ENCODE results near the gene NPPA.
"Not testable (repeated sequence)": the region's sequence is repeated elsewhere in the genome, so short reads cannot be mapped to it uniquely, and the experiment has no call there.

Gene NPPA

DNA sequence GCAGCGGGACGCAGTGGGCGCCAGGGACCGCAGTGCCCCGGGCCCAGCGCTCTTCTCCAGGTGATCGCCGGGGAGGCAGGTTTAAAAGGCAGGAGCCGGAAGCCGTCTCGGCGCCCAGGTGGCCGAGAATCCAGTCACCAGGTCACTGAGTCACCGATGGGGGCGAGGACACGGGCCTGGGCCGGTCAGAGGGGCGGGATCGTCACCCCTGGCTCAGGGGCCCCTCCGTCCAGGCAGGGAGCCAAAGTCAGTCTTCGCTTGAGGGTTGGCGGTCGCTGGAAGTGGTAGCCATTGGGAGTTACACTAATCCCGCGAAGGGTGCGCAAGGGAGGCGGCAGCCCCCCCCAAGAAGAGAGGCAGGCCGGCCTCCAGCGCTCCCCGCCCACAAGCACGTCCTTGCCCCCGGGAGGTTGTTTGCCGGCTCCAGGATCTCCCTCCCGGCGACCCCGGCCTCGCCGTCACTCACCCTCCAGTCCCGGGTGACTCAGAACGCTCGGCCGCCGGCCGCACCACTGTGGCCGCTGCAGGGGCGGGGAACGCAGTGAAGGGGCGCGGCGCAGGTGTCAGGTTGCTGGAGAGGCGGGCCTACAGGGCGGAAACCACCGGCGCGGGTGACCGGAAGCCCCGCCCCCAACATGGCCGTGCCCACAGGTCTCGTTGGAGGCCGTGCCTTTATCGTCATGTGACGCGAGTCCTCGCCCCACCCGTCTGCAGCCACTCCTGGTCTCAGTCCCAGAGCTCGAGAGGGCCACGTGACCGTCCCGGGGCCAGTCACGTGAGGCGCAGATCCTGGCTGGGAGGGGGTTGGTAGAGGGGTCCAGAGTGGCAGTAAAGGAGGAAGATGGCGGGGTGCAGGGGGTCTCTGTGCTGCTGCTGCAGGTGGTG lies 41.9 kb downstream of the NPPA start, which contains the start of the genes CLCN6 and MTHFR:
TSS of gene CLCN6 (plus strand) at position 770 of the 885 bp plus-strand sequence. CDS start at position 842, 72 bp downstream.
TSS of gene MTHFR (minus strand) at position 543 of the 885 bp plus-strand sequence. CDS start 2,848 bp downstream, outside the sequence.
- DNase-seq = peak; percentile 98

DNA sequence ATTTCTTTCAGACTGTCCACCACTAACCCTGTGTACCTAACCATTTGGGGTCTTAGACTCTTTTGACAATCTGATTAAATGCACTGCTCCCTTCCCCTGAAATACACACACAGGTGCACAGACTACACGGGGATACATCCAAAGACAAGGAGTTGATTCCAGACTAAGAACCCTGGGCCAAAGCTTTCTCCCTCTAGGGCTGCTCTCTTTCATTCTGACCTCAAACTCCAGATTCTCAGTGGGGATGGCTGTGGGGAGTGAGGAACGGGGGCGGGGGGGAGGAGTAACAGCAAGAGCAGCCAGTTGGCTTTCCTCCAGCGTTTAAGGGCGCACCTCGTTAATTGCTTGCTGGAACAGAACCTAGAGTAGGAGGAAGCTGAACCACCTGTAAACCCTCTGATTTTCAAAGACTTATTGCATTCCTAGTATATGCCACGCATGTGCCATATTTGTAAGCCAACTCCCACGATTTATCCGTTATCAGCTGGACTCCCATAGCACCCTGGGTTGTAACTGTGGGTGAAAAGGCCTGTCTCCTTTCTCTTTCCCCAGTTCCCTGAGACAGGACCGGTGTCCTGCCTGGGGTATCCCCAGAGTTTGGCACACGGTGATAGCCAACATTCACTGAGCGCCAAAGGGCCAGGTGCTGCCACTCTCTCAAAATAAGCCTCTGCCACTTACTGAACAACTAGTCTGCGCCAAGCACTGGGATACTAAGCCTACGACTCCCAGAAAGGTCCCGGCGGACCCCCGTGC lies 42.7 kb downstream of the NPPA start:
- DNase-seq = peak; percentile 78

DNA sequence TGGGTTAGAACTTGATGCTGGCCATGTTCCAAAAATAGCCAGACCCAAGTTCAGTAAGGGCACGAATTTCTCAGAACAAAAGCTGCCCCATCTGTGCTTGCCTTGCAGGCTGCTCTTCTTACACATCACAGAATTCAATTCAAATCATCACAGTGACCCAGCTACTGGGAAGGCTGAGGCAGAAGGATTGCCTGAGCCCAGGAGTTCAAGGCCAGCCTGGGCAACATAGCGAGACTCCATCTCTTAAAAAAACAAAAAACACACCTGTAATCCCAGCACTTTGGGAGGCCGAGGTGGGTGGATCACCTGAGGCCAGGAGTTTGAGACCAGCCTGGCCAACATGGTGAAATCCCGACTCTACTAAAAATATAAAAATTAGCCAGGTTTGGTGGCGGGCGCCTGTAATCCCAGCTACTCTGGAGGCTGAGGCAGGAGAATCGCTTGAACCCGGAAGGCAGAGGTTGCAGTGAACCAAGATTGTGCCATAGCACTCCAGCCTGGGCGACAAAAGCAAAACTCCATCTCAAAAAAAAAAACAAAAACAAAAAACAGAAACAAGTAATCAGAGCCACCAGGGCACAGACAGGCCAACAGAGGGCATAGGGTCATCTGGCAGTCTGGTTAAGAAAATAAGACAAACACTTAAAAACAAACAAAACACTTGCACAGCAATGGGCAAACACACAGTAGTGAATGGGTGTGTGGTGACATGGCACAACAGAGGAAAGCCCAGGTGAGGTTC lies 43.5 kb downstream of the NPPA start:
- not testable (repeated sequence) for DNase-seq

- peak; percentile 98 for DNase-seq
Observed at GRCh38 chr1:11802973-11803885, 44.4 kb downstream of the NPPA start.

- no peak for DNase-seq
Observed at GRCh38 chr1:11802616-11802972, 45.0 kb downstream of the NPPA start.

GRCh38 chr1:11800756-11801433 lies 46.7 kb downstream of the NPPA start:
- DNase-seq = no peak

DNA sequence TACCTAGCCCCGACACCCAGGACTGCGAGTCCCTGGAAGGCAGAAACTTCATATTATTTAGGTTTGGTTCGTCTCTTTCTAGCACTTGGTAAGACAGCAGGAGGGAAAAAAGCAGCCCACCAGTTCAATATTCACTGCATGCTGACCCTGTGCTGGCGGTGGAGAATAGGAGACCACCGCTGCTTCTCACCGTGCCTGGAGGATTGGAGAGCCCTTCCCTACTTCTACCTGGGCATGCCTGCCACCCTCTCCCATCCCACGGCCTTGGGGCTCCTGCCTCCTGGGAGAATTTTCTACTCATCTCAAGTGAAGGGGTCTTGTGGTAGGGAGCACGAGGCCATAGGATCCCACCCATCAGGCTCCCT lies 47.2 kb downstream of the NPPA start:
- DNase-seq = no peak

DNA sequence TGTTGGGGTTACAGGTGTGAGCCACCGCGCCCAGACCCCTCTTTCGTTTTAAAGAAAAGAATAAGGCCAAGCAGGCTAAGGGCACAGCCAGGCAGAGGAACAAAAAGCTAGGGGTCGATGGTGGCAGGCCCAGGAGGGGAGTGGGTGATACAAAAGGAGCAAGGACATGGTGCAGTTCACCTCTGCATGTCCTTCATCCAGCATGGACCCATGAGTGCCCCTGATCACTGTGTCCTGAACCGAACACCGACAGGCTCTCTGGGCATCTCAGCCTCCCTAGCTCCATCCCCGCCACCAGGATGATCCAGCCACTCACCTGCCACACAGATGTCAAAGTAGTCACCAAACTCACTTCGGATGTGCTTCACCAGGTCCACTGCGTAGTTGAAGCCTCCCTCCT lies 47.7 kb downstream of the NPPA start:
- DNase-seq = no peak

DNA sequence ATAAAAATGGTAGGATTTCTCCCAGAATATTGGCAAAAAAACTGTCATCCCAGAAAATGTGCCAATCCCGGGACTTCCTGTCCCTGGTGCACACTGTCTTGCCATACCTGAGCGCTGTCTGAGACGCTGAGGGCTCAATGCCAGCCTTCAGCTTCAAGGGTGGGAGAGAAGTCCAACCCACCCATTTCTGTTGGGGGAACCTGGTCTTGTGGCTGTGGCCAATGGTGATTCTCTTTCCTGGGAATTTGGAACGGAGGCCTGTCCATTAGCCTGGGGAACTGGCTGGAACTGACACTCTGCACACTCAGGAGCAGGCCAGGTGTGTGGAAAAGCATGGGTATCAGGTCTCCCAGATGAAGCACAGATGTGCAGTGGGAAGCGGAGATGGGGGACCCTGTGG lies 48.5 kb downstream of the NPPA start:
- no peak for DNase-seq

DNA sequence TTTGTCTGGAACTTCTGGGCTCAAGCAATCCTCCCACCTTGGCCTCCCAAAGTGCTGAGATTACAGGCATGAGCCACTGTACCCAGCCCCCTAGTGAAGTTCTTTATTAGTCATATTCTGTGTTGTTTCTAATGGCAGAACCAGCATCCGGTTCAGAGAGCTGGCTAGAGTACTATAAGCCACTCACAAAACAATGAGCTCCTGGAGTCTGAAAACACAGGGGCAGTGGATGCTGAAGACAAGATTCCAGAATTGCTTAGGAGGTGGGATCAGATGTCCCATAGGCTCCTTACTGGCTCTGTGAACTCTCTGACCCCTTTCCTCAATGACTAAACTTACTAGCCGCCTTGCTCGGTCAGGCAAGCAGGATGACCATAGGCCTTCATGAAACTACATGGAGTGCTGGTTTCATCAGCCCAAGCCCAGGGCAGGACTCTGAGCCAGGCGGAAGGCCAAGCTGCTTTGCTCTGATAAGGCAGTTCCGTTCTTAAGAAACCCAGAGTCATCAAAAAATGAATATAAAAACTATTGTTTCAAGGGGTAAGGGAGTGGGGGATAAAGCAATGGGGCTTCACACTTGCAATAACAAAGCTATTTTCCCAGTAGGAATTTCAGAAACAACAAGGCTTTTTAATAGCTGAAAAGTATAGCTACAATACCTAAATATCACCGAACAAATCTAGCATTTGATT lies 49.9 kb downstream of the NPPA start:
- DNase-seq = no peak

- no peak for DNase-seq
Observed at GRCh38 chr1:11796036-11796828, 51.4 kb downstream of the NPPA start.

All from NCI-H2171 treated with DMSO at 0.1 percent for 48 hours (cell line).